NCI-H1417 (cell line): Measurements from ENCODE around the gene EXD3.
A peak's percentile ranks its signal among the peaks of the same experiment; 100 is the strongest.

Experiments
- DNase-seq, 3 experiments: peaks; one replicate each; lab custom pipeline; 2025; lab: John Stamatoyannopoulos, UW

EXD3 gene

DNA sequence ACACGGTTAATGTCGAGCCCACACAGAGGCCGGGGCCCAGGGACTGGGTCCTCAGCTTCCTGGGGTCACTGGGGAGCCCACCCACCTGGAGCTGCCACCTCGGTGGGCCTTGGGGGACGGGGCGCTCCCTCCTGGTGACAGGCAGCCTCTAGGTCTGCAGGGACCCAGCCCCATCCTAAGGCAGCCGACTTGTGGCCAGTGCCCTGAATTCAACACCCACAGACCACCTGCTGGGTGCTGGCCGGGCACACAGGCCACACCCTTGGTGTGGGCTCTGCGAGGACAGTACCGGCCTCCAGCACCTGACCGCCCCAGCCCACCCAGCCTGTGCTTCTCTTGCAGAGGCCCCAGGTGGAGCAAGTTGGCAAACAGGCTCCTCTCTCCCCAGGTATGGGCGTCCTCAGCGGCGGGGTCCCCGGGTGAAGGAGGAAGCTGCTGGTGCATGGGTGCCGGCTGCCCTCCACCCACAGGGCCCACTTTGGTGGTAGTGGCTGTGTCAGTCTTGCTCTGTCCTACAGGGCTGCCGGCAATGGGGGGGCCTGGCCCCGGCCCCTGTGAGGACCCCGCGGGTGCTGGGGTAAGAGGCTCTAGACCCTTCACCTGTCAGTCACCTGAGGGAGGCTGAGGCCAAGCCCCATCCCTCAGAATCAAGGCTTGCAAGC, 9.9 kb upstream of the EXD3 start:
- no peak for DNase-seq

GRCh38 chr9:137431416-137431931, 8.5 kb upstream of the EXD3 start:
- no peak for DNase-seq

- peak in 2 of 3 experiments; percentile 31 to 33 for DNase-seq
Measured at GRCh38 chr9:137430723-137431415, 7.9 kb upstream of the EXD3 start.

DNA sequence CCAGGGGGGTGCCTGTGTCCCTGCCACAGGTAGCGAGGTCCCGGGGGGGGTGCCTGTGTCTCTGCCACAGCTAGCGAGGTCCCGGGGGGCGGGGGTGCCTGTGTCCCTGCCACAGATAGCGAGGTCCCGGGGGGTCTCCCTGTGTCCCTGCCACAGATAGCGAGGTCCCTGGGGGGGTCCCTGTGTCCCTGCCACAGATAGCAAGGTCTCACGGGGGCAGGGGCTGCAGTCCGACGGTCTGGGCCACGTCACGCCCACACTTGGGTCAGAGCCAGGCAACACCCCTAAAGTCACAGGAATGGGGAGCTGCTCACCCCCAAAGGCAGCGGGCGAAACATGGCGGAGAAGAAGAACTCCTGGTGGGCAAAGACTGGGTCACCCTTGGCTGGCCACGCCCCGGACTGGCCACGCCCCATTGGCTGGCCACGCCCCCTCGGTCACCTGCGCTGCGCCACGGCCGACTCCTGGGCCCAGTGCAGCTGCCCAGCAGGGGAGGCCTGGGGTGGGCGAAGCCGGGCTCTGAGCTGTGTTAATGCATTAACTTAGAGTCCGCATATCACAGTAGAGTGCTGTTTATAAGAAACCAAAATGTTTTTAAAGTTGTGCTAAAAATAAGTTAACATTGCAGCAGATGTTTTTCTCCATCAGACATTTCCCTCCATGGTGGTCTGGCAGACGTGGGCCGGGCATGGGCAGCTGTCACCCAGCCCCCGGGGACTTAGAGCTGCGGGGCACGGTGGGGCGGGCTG, 7.2 kb upstream of the EXD3 start:
- peak; percentile 52 to 78 (median 65) for DNase-seq

GRCh38 chr9:137429546-137429890, 6.6 kb upstream of the EXD3 start:
- DNase-seq = no peak

GRCh38 chr9:137428841-137429545, 6.0 kb upstream of the EXD3 start:
- DNase-seq = no peak

GRCh38 chr9:137428311-137428630, 5.3 kb upstream of the EXD3 start:
- no peak for DNase-seq

GRCh38 chr9:137427454-137428310, 4.7 kb upstream of the EXD3 start:
- DNase-seq = no peak

DNA sequence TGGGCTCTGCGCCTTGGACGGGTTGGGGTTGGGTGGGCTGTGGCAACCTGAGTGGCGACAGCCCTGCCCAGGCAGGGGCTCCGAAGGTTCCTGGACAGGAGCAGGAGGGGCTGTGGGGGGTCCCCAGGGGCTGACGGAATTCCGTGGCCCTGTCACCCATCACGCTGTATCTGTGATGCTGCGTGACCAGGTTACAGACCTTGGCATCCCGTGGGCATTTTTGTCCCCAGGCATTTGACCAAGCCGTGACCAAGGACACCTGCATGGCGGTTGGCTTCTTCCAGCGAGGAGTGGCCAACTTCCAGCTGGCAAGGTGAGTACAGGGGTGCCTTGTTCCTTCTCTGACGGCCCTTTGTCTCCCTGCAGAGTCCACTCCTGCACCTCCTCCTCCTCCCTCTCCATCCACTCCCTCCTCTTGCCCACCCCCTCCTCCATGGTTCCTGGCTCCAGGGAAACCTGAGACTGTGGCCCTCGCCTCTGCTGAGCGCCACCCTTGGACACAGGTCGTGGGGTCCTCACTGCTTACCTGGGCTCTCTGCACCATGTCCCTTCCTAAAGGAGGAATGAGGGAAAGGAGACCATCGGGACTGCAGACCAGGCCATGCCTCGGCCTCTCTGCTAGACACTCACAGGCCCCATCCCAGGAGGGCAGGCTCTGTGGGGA, 3.2 kb upstream of the EXD3 start:
- DNase-seq = no peak

- peak in 2 of 3 experiments; percentile 67 to 91 for DNase-seq
Measured at GRCh38 chr9:137423514-137424291, 741 bp upstream of the EXD3 start.

- peak in 1 of 3 experiments; percentile 79 for DNase-seq
Measured at GRCh38 chr9:137421838-137422603, 941 bp downstream of the EXD3 start.

- no peak for DNase-seq
Measured at GRCh38 chr9:137417161-137418021, 5.6 kb downstream of the EXD3 start.

GRCh38 chr9:137416563-137417151, 6.3 kb downstream of the EXD3 start:
- no peak for DNase-seq

DNA sequence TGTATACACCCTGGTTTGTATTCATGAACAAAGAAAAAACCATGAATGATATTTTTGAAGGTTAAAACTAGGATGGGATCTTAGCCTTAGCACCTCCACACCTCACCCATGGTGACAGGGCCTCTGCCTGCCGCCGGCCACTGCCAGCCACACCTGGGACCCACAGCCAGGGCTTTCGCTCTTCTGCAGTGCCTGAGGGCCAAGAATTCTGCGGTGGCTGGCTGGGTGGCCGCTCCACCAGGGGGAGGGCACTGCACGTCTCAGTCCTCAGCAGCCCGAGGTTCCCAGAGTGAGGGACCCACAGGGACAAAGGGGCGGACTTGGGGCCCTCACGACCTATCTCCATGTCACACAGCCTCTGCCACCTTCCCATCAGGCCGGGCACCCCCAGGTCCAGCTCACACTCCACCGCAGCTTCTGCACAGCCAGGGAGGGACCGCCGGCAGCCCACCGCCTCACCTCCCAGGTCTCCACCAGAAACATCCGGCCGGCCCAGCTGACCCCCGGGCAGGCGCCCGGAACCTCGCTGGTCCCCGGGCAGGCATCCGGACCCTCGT, 6.9 kb downstream of the EXD3 start:
- no peak for DNase-seq

GRCh38 chr9:137415451-137415850, 7.5 kb downstream of the EXD3 start:
- no peak for DNase-seq

- no peak for DNase-seq
Measured at GRCh38 chr9:137412431-137412830, 10.5 kb downstream of the EXD3 start.

GRCh38 chr9:137411645-137412380, 11.1 kb downstream of the EXD3 start:
- DNase-seq = no peak
